ENCODE results near the gene SPRYD7. TPM values are rescaled to one million over a fixed set of nuclear protein-coding genes. Genes with fewer than 3 reads are reported as not detected.

The SPRYD7 gene, protein sequence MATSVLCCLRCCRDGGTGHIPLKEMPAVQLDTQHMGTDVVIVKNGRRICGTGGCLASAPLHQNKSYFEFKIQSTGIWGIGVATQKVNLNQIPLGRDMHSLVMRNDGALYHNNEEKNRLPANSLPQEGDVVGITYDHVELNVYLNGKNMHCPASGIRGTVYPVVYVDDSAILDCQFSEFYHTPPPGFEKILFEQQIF
- total RNA-seq: 10 to 100 TPM in 9 of 10 donors, 1 to 10 TPM in 1; 10.0 to 14.4 (median 12.9) TPM
- 10 to 100 TPM in 1 of 2 donors, 1 to 10 TPM in 1; 10.0 to 10.5 TPM for polyA plus RNA-seq
- long read RNA-seq, donor 1, transcript SPRYD7-201 (5 exons, 3,053 nt): major isoform, 13 of 25 reads
- long read RNA-seq, donor 1, transcript SPRYD7-202 (4 exons, 3,086 nt): minor isoform, 5 of 25 reads
- long read RNA-seq, donor 1, partial matches to known transcripts: 3 of 25 reads
- long read RNA-seq, donor 1, other reads (novel, unspliced or antisense): 4 of 25 reads
- long read RNA-seq, donor 2, transcript SPRYD7-201 (5 exons, 3,053 nt): major isoform, 22 of 34 reads
- long read RNA-seq, donor 2, partial matches to known transcripts: 4 of 34 reads
- long read RNA-seq, donor 2, other reads (novel, unspliced or antisense): 5 of 34 reads
- long read RNA-seq, donor 3, transcript SPRYD7-201 (5 exons, 3,053 nt): major isoform, 28 of 34 reads
- long read RNA-seq, donor 3, partial matches to known transcripts: 0 of 34 reads
- long read RNA-seq, donor 3, other reads (novel, unspliced or antisense): 3 of 34 reads

DNA sequence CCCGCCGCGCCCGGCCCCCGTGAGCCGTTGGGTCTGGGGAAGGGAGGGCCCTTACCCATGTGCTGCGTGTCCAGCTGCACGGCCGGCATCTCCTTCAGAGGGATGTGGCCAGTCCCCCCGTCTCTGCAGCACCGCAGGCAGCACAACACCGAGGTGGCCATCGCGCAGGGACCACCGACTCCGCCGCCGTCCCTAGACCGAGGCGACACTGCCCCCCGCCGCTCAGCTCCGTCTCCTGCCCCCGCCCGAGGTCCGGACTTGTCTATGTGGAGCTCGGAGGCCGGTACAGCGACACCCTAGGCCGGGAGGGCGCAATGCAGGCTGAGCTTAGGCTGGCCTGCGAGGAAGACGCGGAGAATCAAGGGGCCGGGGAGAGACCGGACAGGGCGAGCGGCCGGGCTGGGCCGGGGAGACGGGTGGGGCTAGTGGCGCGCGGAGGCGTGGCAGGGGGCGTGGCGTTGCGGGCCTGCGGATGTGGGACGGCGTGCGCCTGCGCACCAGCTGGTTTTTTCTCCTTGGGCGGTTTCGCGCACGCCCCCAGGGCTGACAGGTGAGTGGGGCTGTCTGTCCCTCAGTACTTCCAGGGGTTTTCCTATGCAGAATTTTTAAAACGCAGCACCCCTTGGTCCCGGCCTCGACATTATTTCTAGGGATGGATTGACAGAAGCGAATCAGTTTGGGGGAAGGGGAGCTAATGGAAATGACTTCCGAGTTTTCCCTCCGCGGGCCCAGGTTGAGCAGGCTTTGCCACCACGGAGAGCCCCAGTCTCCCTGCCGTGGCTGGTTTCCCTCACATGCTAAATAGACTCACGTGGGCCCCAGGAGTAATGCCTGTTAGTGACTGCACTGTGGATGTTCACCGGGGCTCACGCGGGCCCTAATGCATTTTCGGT is at the start of gene SPRYD7:
SPRYD7 (minus strand) TSS at position 266 of the 893 bp plus-strand sequence; CDS start at position 161, 105 bp downstream.
- 0 to 1% methylated on average over 70 to 71 of the region's 71 CpGs for WGBS, 2 donors
- intact Hi-C loops (cut with DNase I): loop anchor here in 3 of 10 donors (5.0 to 10.0 kb wide), 3 partner anchors 58 to 242 kb away; partner anchors contain the start of genes TRIM13 (in 2 of the 3) and EBPL (in 1 of the 3)
- peak within 1 kb of the TSS; percentile 30 to 90 (median 83) for H3K27ac ChIP-seq
- H3K36me3 ChIP-seq: peaks cover 0 to 5% (median 0%) of the 10 kb centered on the region in 9 donors
- no peaks in the 10 kb centered on the region for H3K27me3 ChIP-seq
- peak within 1 kb of the TSS; percentile 62 to 94 (median 79) for H3K4me3 ChIP-seq
- TF ChIP-seq, protein P1, sequence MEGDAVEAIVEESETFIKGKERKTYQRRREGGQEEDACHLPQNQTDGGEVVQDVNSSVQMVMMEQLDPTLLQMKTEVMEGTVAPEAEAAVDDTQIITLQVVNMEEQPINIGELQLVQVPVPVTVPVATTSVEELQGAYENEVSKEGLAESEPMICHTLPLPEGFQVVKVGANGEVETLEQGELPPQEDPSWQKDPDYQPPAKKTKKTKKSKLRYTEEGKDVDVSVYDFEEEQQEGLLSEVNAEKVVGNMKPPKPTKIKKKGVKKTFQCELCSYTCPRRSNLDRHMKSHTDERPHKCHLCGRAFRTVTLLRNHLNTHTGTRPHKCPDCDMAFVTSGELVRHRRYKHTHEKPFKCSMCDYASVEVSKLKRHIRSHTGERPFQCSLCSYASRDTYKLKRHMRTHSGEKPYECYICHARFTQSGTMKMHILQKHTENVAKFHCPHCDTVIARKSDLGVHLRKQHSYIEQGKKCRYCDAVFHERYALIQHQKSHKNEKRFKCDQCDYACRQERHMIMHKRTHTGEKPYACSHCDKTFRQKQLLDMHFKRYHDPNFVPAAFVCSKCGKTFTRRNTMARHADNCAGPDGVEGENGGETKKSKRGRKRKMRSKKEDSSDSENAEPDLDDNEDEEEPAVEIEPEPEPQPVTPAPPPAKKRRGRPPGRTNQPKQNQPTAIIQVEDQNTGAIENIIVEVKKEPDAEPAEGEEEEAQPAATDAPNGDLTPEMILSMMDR (IDR thresholded peaks at IDR 0.05): peak; percentile 85 to 99 (median 92)
- DNase-seq: peak; percentile 97 to 99
- H3K9me3 ChIP-seq: no peaks in the 10 kb centered on the region
- peaks cover 2 to 52% (median 38%) of the 10 kb centered on the region in 9 donors for H3K4me1 ChIP-seq
- peak; percentile 99 to 100 (median 100) for ATAC-seq

DNA sequence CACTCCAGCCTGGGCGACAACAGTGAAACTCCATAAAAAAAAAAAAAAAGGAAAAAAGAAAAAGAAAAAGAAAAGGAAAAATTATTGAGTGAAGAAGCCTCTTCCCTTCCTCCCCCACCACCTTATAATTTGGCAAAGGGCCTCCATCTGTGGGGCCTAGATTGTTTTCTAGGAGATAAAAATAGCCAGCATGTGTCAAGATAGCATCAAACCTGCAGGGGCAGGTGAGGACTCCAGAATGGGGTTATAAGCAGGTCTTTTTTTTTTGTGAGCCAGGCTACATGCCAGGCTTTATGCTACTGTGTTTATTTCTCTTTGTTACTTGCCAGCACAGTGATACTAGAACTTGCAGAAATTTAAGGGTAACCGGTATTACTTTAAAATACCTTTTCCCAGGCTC is 49.0 kb upstream of the SPRYD7 start:
- intact Hi-C loops (cut with DNase I): loop anchor here in 1 of 10 donors (10.0 kb wide), 1 partner anchor 820 kb away; no protein-coding TSS in a partner anchor
- TF ChIP-seq, protein P1 (IDR thresholded peaks at IDR 0.05): no peak
- no peak for ATAC-seq

DNA sequence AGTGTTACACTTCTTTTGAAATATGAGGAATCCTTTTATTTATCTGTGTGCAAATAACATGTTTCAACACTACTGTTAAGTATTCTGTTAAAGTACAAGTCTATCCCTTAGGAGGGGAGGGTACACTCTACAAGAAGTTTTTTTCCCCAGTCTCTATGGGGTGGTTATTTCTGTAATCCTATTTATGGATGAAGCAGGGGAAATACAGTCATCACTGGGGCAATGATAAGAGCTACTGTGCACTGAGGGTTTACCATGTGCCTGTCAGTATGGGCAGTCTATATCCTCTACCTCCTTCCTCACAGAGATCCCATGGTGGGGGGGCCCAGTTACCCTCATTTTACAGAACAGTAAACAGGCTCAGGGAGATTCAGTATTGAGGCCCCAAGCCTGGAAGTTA is 44.1 kb upstream of the SPRYD7 start:
- Histone ChIP-seq H3K27me3 (no peaks in the 10 kb centered on the region), H3K9me3 (no peaks in the 10 kb centered on the region), H3K27ac (no peak overlapping the region), H3K4me1 (peaks cover 0 to 9% (median 0%) of the 10 kb centered on the region in 9 donors), H3K4me3 (no peak overlapping the region), H3K36me3 (peaks cover 0 to 28% (median 0%) of the 10 kb centered on the region in 9 donors)
- intact Hi-C loops (cut with DNase I): loop anchor here in 2 of 10 donors (5.0 to 10.0 kb wide), 2 partner anchors 547 to 825 kb away; no protein-coding TSS in a partner anchor
- TF ChIP-seq, protein P1 (IDR thresholded peaks at IDR 0.05): no peak
- no peak for DNase-seq
- peak in 3 of 8 donors; percentile 25 to 66 (median 45) for ATAC-seq

More for the DNA sequence above, 49.0 kb upstream of the SPRYD7 start:
- no peaks in the 10 kb centered on the region for H3K9me3 ChIP-seq
- H3K4me1 ChIP-seq: peaks cover 0 to 12% (median 0%) of the 10 kb centered on the region in 9 donors
- no peak overlapping the region for H3K4me3 ChIP-seq
- no peak overlapping the region for H3K27ac ChIP-seq
- no peak for DNase-seq
- peaks cover 0 to 62% (median 0%) of the 10 kb centered on the region in 9 donors for H3K36me3 ChIP-seq
- no peaks in the 10 kb centered on the region for H3K27me3 ChIP-seq
- WGBS, 2 donors: 73 to 75% methylated on average over 2 of the region's 2 CpGs

Data from heart right ventricle (tissue), 16 donors.